ENCODE measurements around the gene RAB43.

Gene RAB43

GRCh38 chr3:129162729-129163579, 41.4 kb upstream of the RAB43 start:
- TF ChIP-seq SCRT1 (tag by site-specific recombination; IDR thresholded peaks at IDR 0.05; ENCODE audit: borderline replicate concordance) (no peak), ZNF311 (tag by site-specific recombination; IDR thresholded peaks at IDR 0.05; ENCODE audit: borderline replicate concordance) (no peak), GLI4 (tag by site-specific recombination; IDR thresholded peaks at IDR 0.05) (no peak), SP2 (tag by site-specific recombination; IDR thresholded peaks at IDR 0.05) (peak; percentile 39; the same call in 1 of the 2 replicates), IKZF3 (tag by site-specific recombination; IDR thresholded peaks at IDR 0.05) (0 out of 2 replicates have a peak, but pooled peaks have one; percentile 21), FEZF1 (tag by site-specific recombination; IDR thresholded peaks at IDR 0.05) (peak; percentile 68), ZBTB10 (tag by site-specific recombination; IDR thresholded peaks at IDR 0.05) (no peak), ZNF24 (tag by site-specific recombination; IDR thresholded peaks at IDR 0.05) (no peak), ZBTB17 (tag by site-specific recombination; IDR thresholded peaks at IDR 0.05) (peak; percentile 90), SP7 (tag by site-specific recombination; IDR thresholded peaks at IDR 0.05) (0 out of 2 replicates have a peak, but pooled peaks have one; percentile 25), ZNF366 (tag by site-specific recombination; conservative IDR thresholded peaks at IDR 0.05) (0 out of 2 replicates have a peak, but pooled peaks have one; percentile 35), ZNF335 (tag by site-specific recombination; conservative IDR thresholded peaks at IDR 0.05) (0 out of 2 replicates have a peak, but pooled peaks have one; percentile 19), ATF2 (tag by site-specific recombination; IDR thresholded peaks at IDR 0.05; ENCODE audit: low read depth) (peak; percentile 68), ZSCAN4 (tag by site-specific recombination; IDR thresholded peaks at IDR 0.05) (no peak), PRDM10 (tag by site-specific recombination; IDR thresholded peaks at IDR 0.05) (peak; percentile 73), ZNF529 (tag by site-specific recombination; IDR thresholded peaks at IDR 0.05; ENCODE audit: insufficient replicate concordance) (no peak), SP3 (tag by site-specific recombination; IDR thresholded peaks at IDR 0.05) (no peak), PRDM4 (tag by site-specific recombination; IDR thresholded peaks at IDR 0.05) (no peak), ZEB2 (tag by site-specific recombination; IDR thresholded peaks at IDR 0.05) (peak; percentile 17; the same call in 1 of the 2 replicates), ZNF174 (tag by site-specific recombination; IDR thresholded peaks at IDR 0.05) (no peak)
- H3K4me1 ChIP-seq (ENCODE audit: control insufficient read depth, insufficient read depth, low read length): no peaks in the 10 kb centered on the region
- H3K4me3 ChIP-seq (ENCODE audit: low read depth, low read length): no peak overlapping the region
- ChIA-PET CTCF (interaction anchor here (0.6 to 3.3 kb wide), 8 partner anchors 7 to 272 kb away, joined by 3 to 32 read pairs (median 4); no protein-coding TSS in a partner anchor), POLR2A (interaction anchor here (0.5 to 1.9 kb wide), 6 partner anchors 23 to 153 kb away, joined by 3 to 5 read pairs (median 4); partner anchors contain the start of gene COPG1)
- H3K9me3 ChIP-seq (ENCODE audit: control insufficient read depth, insufficient read depth, low read depth, low read length): no peaks in the 10 kb centered on the region
- H3K36me3 ChIP-seq (ENCODE audit: control insufficient read depth in 2 of 2, insufficient read depth in 1 of 2, low read length in 2 of 2): peaks cover 16 to 40% of the 10 kb centered on the region in 2 experiments
- no peak overlapping the region for H3K27ac ChIP-seq (ENCODE audit: extremely low read depth, low read depth, low read length)
